ENCODE measurements around the gene STK32C.

STK32C gene

DNA sequence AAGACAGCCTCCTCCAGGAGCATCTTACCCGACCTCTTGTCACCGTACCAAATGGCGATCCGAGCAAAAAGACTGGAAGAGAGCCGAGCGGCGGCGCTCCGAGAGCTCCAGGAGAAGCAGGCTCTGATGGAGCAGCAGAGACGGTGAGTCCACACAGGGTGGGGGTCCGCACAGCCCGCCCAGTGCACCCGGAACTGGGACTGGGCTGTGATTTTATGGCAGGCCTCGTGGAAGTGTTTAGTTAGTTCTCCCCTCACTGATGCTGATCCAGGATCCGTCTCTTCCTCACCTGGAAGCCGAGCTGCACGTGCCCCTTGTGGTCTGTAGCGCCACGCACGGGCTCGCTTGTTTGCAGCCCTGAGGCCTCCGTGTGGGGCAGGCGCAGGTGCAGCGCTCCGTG, 43.9 kb upstream of the STK32C start:
- Histone ChIP-seq H3K4me1 (ENCODE audit: insufficient read depth, insufficient read length) (no peaks in the 10 kb centered on the region), H3K9me3 (ENCODE audit: insufficient read depth, low read length) (no peaks in the 10 kb centered on the region), H3K9ac (ENCODE audit: insufficient read length, low read depth) (no peak overlapping the region), H3K27me3 (ENCODE audit: insufficient read depth, insufficient read length) (no peaks in the 10 kb centered on the region), H3K36me3 (ENCODE audit: insufficient read depth, insufficient read length, low read length) (peaks cover 3% of the 10 kb centered on the region), H3K4me3 (ENCODE audit: insufficient read length, low read depth) (no peak overlapping the region)
- DNase-seq (ENCODE audit: low read depth, low spot score): no peak
- TF ChIP-seq ZNF274 (IDR thresholded peaks at IDR 0.05; ENCODE audit: low read depth, low read length) (no peak), SUZ12 (IDR thresholded peaks at IDR 0.05; ENCODE audit: extremely low read depth, insufficient read depth, insufficient read length) (no peak), YY1 (IDR thresholded peaks at IDR 0.05; ENCODE audit: insufficient read depth, insufficient read length) (no peak)

DNA sequence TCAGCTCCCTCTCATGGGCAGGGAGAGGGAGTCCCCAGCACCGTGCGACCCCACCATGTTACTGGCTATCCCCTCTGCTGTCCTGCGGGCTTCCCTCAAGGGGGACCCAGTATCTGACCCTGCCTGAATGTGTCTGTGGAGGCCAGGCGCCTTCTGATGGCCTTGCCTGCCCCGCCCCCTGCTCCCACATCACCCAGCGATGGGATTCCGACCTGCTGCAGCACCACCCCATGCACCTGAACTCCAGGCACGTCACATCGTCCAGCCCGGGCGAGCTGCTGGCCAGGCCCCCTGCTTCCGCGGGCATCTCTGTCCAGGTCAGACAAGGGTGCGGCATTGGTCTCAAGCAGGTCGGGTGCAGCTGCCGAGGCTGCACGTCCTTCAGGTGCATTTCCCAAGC, 43.2 kb upstream of the STK32C start:
- no peak for DNase-seq (ENCODE audit: low read depth, low spot score)

DNA sequence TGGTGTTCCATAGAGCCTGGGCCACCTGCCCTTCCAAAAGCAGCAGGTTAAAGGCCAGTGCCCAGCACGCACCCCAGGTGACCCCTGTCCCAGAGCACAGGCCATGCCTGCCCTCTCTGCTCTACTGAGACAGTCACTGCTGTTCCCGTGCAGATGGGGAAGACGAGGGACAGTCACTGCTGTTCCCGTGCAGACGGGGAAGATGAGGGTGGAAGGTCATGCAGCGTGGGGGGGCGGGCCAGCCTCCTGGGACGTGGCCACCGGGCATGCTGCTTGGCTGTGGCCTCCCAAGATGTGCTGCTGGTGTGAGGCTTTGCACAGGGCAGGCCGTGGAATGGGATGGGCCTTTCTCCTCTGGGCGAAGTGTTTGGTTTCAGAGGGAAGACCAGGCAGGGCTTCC, 42.6 kb upstream of the STK32C start:
- DNase-seq (ENCODE audit: low read depth, low spot score): no peak
- peaks cover 3% of the 10 kb centered on the region for H3K36me3 ChIP-seq (ENCODE audit: insufficient read depth, insufficient read length, low read length)
- no peaks in the 10 kb centered on the region for H3K4me1 ChIP-seq (ENCODE audit: insufficient read depth, insufficient read length)
- H3K9ac ChIP-seq (ENCODE audit: insufficient read length, low read depth): no peak overlapping the region
- no peaks in the 10 kb centered on the region for H3K27me3 ChIP-seq (ENCODE audit: insufficient read depth, insufficient read length)
- H3K9me3 ChIP-seq (ENCODE audit: insufficient read depth, low read length): no peaks in the 10 kb centered on the region
- no peak overlapping the region for H3K4me3 ChIP-seq (ENCODE audit: insufficient read length, low read depth)
- TF ChIP-seq YY1 (IDR thresholded peaks at IDR 0.05; ENCODE audit: insufficient read depth, insufficient read length) (no peak), SUZ12 (IDR thresholded peaks at IDR 0.05; ENCODE audit: extremely low read depth, insufficient read depth, insufficient read length) (no peak)

More for the DNA sequence above, 43.2 kb upstream of the STK32C start:
- peaks cover 3% of the 10 kb centered on the region for H3K36me3 ChIP-seq (ENCODE audit: insufficient read depth, insufficient read length, low read length)
- TF ChIP-seq YY1 (IDR thresholded peaks at IDR 0.05; ENCODE audit: insufficient read depth, insufficient read length): no peak
- TF ChIP-seq ZNF274 (IDR thresholded peaks at IDR 0.05; ENCODE audit: low read depth, low read length): no peak
- TF ChIP-seq SUZ12 (IDR thresholded peaks at IDR 0.05; ENCODE audit: extremely low read depth, insufficient read depth, insufficient read length): no peak
- H3K9me3 ChIP-seq (ENCODE audit: insufficient read depth, low read length): no peaks in the 10 kb centered on the region
- no peak overlapping the region for H3K4me3 ChIP-seq (ENCODE audit: insufficient read length, low read depth)
- no peaks in the 10 kb centered on the region for H3K4me1 ChIP-seq (ENCODE audit: insufficient read depth, insufficient read length)
- H3K27me3 ChIP-seq (ENCODE audit: insufficient read depth, insufficient read length): no peaks in the 10 kb centered on the region
- H3K9ac ChIP-seq (ENCODE audit: insufficient read length, low read depth): no peak overlapping the region

DNA sequence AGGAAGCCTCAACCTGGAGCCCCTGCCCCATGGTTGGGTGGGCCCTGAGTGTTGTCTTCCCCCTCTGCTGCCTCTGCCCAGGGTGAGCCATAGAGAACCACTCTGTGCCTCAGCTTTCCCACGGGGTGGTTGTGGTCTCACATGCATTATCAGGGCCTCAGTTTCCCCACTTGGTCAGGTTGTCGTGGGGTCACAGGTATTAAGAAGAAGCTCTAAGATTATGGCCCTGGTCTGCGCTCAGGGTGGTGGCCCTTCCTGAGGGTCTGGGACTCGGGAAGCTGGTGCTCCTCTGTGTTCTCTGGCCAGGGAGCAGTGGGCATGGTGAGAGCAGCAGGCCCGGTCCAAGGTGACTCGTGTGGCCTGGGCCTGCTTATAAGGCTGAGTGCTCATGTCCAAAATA, 42.0 kb upstream of the STK32C start:
- DNase-seq (ENCODE audit: low read depth, low spot score): no peak
- H3K9ac ChIP-seq (ENCODE audit: insufficient read length, low read depth): no peak overlapping the region
- peaks cover 3% of the 10 kb centered on the region for H3K36me3 ChIP-seq (ENCODE audit: insufficient read depth, insufficient read length, low read length)
- H3K27me3 ChIP-seq (ENCODE audit: insufficient read depth, insufficient read length): no peaks in the 10 kb centered on the region
- H3K4me1 ChIP-seq (ENCODE audit: insufficient read depth, insufficient read length): no peaks in the 10 kb centered on the region
- TF ChIP-seq SUZ12 (IDR thresholded peaks at IDR 0.05; ENCODE audit: extremely low read depth, insufficient read depth, insufficient read length) (no peak), ZNF274 (IDR thresholded peaks at IDR 0.05; ENCODE audit: low read depth, low read length) (no peak), YY1 (IDR thresholded peaks at IDR 0.05; ENCODE audit: insufficient read depth, insufficient read length) (no peak)
- no peaks in the 10 kb centered on the region for H3K9me3 ChIP-seq (ENCODE audit: insufficient read depth, low read length)
- H3K4me3 ChIP-seq (ENCODE audit: insufficient read length, low read depth): no peak overlapping the region

GRCh38 chr10:132347931-132348267, 40.1 kb upstream of the STK32C start:
- TF ChIP-seq SUZ12 (IDR thresholded peaks at IDR 0.05; ENCODE audit: extremely low read depth, insufficient read depth, insufficient read length): no peak
- TF ChIP-seq YY1 (IDR thresholded peaks at IDR 0.05; ENCODE audit: insufficient read depth, insufficient read length): no peak
- no peak for TF ChIP-seq ZNF274 (IDR thresholded peaks at IDR 0.05; ENCODE audit: low read depth, low read length)
- H3K9ac ChIP-seq (ENCODE audit: insufficient read length, low read depth): no peak overlapping the region
- peaks cover 3% of the 10 kb centered on the region for H3K36me3 ChIP-seq (ENCODE audit: insufficient read depth, insufficient read length, low read length)
- H3K9me3 ChIP-seq (ENCODE audit: insufficient read depth, low read length): no peaks in the 10 kb centered on the region
- H3K4me3 ChIP-seq (ENCODE audit: insufficient read length, low read depth): no peak overlapping the region
- no peaks in the 10 kb centered on the region for H3K27me3 ChIP-seq (ENCODE audit: insufficient read depth, insufficient read length)
- DNase-seq (ENCODE audit: low read depth, low spot score): no peak
- H3K4me1 ChIP-seq (ENCODE audit: insufficient read depth, insufficient read length): no peaks in the 10 kb centered on the region

DNA sequence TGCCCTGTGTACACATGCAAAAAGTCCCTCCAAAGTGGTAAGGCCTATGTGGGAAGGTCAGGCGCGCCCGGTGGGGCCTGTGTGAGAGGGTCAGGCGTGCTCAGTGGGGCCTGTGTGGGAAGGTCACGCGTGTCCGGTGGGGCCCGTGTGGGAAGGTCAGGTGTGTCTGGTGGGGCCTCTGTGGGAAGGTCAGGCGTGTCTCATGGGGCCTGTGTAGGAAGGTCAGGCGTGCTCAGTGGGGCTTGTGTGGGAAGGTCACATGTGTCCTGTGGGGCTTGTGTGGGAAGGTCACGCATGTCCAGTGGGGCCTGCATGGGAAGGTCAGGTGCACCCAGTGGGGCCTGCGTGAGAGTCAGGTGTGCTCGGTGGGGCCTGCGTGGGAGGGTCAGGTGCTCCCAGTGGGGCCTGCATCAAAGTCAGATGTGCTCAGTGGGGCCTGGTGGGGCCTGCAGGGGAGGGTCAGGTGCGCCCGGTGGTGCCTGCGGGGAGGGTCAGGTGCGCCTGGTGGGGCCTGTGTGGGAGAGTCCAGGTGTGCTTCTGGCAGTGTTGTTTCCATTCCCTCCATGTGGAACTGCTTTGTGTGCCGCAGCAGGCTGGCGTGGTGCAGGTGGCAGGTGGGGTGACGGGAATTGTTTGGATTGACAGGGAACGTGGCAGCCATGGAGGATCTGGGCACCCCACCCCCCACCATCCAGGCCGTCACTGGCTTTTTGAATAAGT, 39.6 kb upstream of the STK32C start:
- no peak for TF ChIP-seq YY1 (IDR thresholded peaks at IDR 0.05; ENCODE audit: insufficient read depth, insufficient read length)
- TF ChIP-seq SUZ12 (IDR thresholded peaks at IDR 0.05; ENCODE audit: extremely low read depth, insufficient read depth, insufficient read length): no peak
- TF ChIP-seq ZNF274 (IDR thresholded peaks at IDR 0.05; ENCODE audit: low read depth, low read length): no peak
- Histone ChIP-seq H3K9me3 (ENCODE audit: insufficient read depth, low read length) (no peaks in the 10 kb centered on the region), H3K36me3 (ENCODE audit: insufficient read depth, insufficient read length, low read length) (peaks cover 3% of the 10 kb centered on the region), H3K9ac (ENCODE audit: insufficient read length, low read depth) (no peak overlapping the region), H3K4me1 (ENCODE audit: insufficient read depth, insufficient read length) (no peaks in the 10 kb centered on the region), H3K4me3 (ENCODE audit: insufficient read length, low read depth) (no peak overlapping the region), H3K27me3 (ENCODE audit: insufficient read depth, insufficient read length) (no peaks in the 10 kb centered on the region)
- DNase-seq (ENCODE audit: low read depth, low spot score): no peak

GRCh38 chr10:132346806-132347205, 39.1 kb upstream of the STK32C start:
- peaks cover 3% of the 10 kb centered on the region for H3K36me3 ChIP-seq (ENCODE audit: insufficient read depth, insufficient read length, low read length)
- H3K27me3 ChIP-seq (ENCODE audit: insufficient read depth, insufficient read length): no peaks in the 10 kb centered on the region
- no peak overlapping the region for H3K4me3 ChIP-seq (ENCODE audit: insufficient read length, low read depth)
- H3K9ac ChIP-seq (ENCODE audit: insufficient read length, low read depth): no peak overlapping the region
- no peak for DNase-seq (ENCODE audit: low read depth, low spot score)
- H3K4me1 ChIP-seq (ENCODE audit: insufficient read depth, insufficient read length): no peaks in the 10 kb centered on the region
- no peaks in the 10 kb centered on the region for H3K9me3 ChIP-seq (ENCODE audit: insufficient read depth, low read length)
- TF ChIP-seq ZNF274 (IDR thresholded peaks at IDR 0.05; ENCODE audit: low read depth, low read length): no peak
- no peak for TF ChIP-seq SUZ12 (IDR thresholded peaks at IDR 0.05; ENCODE audit: extremely low read depth, insufficient read depth, insufficient read length)
- TF ChIP-seq YY1 (IDR thresholded peaks at IDR 0.05; ENCODE audit: insufficient read depth, insufficient read length): no peak
